CD4-positive, alpha-beta T cell treated with Interleukin-6 for 4 hours (primary cell): ENCODE data around the gene NRP1.

Experiments
- DNase-seq: peaks from one replicate; pipeline ENCODE4 v3.0.0-alpha.2; 2020; ENCODE audit warnings: mixed read lengths

Gene NRP1

GRCh38 chr10:33256458-33256857, 78.0 kb downstream of the NRP1 start:
- DNase-seq: no peak

DNA sequence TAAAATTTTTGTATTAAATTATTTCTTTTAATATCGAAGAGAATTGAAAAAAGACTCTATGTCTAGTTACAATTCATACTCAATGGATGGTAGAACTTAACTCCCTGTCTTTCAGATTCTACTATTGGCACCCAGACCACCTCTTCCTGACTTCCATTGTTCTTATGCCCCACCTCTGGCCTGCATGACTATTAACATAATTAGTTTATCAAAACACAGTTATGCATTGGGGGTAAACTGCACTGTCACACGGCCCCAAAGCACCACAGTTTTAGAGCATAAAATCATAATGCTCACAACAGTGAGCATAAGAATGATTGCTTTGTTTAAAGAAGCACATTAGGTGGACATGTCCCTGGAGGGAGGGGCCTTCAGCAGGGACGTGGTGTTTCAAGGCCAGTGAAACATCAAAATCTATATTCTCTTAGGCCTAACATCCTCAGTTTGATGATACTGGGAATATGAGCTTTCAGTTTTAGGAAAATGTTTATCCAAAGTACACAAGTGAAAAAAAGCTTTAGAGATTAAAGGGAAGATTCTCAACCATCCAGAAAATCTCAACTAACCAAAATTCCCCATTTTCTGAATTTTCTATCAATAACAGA, 79.8 kb downstream of the NRP1 start:
- DNase-seq: no peak

GRCh38 chr10:33253411-33253810, 81.1 kb downstream of the NRP1 start:
- no peak for DNase-seq

DNA sequence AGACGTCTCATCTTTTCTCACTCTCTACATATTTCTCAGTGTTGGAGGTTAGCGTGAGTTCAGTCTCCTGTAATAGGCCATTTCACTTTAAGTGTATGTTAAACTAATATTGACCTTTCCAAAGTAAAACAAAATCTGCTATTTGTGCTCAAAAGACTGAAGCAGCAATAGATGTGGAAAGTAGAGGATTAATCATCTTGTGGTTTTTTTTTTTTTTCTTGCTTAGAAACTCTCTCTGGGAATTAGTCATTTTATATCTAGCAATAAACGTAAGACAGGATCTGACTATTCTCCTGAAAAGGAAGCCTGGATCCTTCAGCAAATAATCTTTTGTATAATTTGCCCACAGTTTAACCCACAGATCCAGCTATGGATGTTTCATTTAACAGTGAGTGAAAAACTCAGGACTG, 81.7 kb downstream of the NRP1 start:
- no peak for DNase-seq

GRCh38 chr10:33252324-33252723, 82.1 kb downstream of the NRP1 start:
- no peak for DNase-seq

GRCh38 chr10:33249659-33250345, 84.7 kb downstream of the NRP1 start:
- DNase-seq: peak; percentile 13

DNA sequence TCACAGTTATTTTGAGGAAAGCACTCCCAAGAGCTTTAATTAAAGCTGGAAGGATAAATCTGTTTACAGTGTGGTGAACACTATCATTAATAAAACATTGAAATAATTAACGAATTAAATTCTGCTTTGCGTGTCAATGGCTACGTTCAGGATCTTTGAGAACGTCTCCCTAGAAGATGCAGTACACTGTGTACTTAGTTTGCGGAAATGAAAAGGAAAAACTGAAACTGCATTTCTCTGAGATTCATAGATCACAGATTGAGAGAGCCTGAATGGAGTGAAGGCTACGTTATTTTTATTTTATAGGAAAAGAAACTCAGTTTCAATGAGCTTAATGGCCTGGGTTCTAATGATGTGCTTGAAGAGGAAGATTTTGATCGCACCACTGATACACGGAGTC, 85.3 kb downstream of the NRP1 start:
- no peak for DNase-seq

DNA sequence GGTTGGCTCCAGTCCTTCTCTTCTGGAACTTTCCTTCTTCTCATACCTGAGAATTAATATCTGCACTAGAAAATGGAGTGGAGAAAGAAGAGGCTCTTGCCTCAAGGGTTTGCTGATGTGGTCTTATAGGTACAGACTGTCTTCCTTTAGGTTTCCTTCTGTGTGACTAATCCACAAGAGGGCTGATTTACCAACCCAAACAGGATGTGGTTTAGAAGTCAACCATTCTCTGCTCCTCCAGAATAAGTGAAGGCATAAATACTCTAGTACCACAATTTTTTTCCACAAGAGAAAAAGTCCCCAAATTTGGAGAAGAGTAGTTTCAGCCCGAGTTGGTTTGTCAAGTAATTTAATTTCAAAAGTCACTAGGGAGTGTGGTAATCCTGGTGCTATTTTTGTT, 85.8 kb downstream of the NRP1 start:
- DNase-seq: peak; percentile 17

GRCh38 chr10:33247221-33247922, 87.1 kb downstream of the NRP1 start:
- no peak for DNase-seq

- no peak for DNase-seq
Measured at GRCh38 chr10:33245343-33245742, 89.1 kb downstream of the NRP1 start.

DNA sequence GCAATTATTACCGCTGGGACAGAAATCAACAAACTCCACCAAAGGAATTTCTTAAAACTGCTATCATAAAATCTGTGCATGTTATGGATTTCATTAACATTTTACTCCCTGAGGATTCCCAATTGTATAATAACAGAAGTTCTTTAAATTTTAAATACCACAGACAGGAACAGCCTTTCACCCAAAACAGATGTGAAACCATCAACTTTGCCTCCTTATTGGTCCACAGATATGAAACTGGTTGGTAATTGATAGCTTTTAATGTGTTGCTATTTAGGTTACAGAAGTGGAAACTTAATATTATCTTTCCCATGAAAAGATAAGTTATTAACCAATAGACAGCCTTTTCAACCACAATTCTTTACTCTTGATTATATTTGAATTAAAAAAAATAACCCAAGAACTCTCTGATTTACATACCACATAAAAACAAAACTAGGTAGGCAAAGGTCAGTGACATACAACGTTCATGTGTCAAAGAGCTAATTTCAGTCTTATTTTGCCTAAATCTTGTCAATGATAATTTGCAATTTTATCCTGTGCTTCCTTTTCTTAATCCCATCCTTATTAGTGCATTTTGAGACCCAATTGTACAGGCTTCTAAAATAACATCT, 90.0 kb downstream of the NRP1 start:
- DNase-seq: no peak

GRCh38 chr10:33243703-33244102, 90.8 kb downstream of the NRP1 start:
- no peak for DNase-seq

DNA sequence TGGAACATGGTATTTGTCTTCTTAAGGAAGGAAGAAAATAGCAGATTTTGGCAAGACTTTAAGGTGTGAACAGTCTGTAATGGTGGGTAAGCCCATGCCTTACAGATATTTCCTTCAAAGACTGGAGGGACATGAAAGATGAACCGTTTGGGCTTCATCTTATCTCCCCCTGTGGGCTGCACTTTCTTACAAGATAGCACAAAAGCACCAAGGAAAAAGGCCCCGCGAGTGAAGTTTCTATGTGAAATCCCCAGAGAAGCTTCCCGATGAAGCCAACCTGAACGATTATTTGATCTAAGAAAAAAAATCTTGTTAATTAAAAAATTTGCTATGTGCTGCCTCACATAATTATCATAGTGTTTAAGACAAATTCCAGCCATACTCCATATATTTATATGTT, 91.5 kb downstream of the NRP1 start:
- DNase-seq: no peak

DNA sequence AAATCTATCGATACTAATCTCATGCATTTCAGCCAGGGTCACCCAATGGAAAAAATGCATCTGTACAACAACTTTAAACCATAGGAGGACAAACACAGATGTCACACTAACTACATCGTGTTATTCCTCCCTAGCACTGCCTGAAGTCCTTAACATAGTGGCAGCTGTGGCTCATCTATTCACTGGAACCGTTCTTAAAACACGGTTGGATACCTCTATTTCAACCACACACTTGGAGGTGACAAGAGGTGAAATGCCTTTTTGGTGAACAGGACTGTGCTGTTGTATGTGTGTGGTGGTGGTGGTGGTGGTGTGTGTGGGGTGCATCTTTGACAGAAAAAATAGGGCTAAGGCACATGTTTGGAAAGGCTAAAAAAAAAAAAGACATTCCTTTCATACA, 93.1 kb downstream of the NRP1 start:
- DNase-seq: no peak

GRCh38 chr10:33240931-33241330, 93.5 kb downstream of the NRP1 start:
- DNase-seq: no peak

GRCh38 chr10:33240258-33240657, 94.2 kb downstream of the NRP1 start:
- no peak for DNase-seq

- DNase-seq: no peak
Measured at GRCh38 chr10:33239257-33239656, 95.2 kb downstream of the NRP1 start.

GRCh38 chr10:33238643-33239042, 95.8 kb downstream of the NRP1 start:
- no peak for DNase-seq

DNA sequence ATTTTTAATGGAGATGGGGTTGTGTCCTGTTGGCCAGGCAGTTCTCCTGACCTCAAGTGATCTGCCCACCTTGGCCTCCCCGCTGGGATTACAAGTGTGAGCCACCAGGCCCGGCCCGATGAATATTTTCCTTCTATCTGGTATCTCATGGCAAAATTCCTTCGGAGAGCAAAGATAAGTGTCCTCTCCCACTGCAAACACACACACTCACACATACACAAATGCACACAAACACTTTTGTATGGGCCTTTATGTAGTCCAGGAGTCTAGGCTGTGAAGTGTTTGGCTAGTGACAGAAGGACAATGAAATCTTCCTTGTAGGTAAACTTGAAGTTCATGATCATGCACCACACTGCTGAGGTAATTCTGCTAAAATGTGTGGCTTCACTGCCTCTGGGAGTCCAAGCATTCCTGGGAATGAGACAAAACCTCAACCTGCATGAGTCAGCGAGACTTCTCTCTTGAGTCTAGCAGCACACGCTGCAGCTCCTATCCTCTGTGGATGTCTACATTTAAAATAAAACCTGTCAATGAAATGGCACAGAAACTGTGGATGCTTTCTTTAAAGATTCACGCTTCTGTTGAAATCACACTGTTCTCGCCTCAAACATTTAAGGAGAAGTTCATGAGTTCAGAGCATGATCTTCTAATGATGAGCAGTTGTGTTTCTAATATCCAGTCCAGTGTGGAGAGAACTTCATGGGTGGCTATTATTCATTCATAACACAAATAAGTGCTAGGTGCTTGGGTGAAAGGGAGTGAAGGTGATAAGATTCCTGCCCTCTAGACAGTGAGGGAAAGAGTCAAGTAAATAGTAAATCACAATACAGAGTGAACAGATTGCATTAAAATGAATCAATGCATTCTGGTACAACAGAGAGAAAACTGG, 96.5 kb downstream of the NRP1 start:
- DNase-seq: no peak

GRCh38 chr10:33236916-33237315, 97.6 kb downstream of the NRP1 start:
- DNase-seq: no peak

DNA sequence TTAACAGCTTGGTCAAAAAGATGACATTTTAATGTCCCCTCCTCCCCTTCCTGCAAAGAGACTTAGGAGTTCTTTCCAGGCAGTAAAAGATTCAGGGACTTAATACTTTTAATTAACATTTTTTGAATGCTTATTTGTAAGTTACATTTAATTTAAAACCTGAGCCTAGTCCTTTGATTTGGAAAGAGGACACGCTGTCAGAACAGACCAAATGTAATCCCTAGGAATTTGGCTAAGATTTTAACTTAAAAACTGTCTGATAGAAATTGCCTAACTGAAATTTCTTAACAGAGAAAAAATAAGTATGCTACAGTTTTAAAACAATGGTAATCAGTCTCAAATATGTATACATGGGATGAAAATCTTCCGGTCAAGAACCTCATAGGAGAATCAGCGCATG, 98.5 kb downstream of the NRP1 start:
- DNase-seq: no peak

GRCh38 chr10:33235251-33235884, 99.1 kb downstream of the NRP1 start:
- no peak for DNase-seq
